Measurements from ENCODE around the gene EEPD1.
A peak's percentile ranks its signal among the peaks of the same experiment; 100 is the strongest.
"Not testable (repeated sequence)": the region's sequence is repeated elsewhere in the genome, so short reads cannot be mapped to it uniquely, and the experiment has no call there.

The EEPD1 gene

DNA sequence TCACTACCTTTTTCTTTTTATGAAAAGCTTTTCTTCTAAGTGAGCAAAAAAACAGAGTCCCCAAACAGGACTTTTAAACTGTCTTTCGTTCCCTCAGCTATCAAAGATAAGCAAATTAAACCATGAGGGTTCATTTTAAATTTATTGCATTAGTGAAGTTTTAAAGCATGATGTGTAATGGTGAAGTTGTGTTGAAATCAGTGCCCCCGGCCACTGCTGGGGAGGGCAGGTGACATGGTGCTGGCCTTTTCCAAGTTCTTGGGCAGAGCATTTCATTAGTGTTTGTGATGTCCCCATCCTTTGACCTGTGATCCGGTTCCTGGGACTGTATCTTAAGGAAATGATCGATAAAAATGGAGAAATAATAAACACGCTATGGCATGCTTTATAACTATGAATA, 96.0 kb downstream of the EEPD1 start:
- Histone ChIP-seq H3K4me1 (ENCODE audit: insufficient read depth, insufficient read length) (no peaks in the 10 kb centered on the region), H3K9ac (ENCODE audit: insufficient read length, low read depth) (no peak overlapping the region), H3K4me3 (ENCODE audit: insufficient read length, low read depth) (no peak overlapping the region), H3K9me3 (ENCODE audit: insufficient read depth, low read length) (0 out of 2 replicates have a peak, but pooled peaks cover 2% of the 10 kb centered on the region), H3K36me3 (ENCODE audit: insufficient read depth, insufficient read length, low read length) (no peaks in the 10 kb centered on the region), H3K27me3 (ENCODE audit: insufficient read depth, insufficient read length) (no peaks in the 10 kb centered on the region)
- TF ChIP-seq SUZ12 (IDR thresholded peaks at IDR 0.05; ENCODE audit: extremely low read depth, insufficient read depth, insufficient read length) (no peak), ZNF274 (IDR thresholded peaks at IDR 0.05; ENCODE audit: low read depth, low read length) (no peak)
- no peak for DNase-seq (ENCODE audit: low read depth, low spot score)

- Histone ChIP-seq H3K4me3 (ENCODE audit: insufficient read length, low read depth) (no peak overlapping the region), H3K27me3 (ENCODE audit: insufficient read depth, insufficient read length) (no peaks in the 10 kb centered on the region), H3K9ac (ENCODE audit: insufficient read length, low read depth) (no peak overlapping the region), H3K36me3 (ENCODE audit: insufficient read depth, insufficient read length, low read length) (no peaks in the 10 kb centered on the region), H3K4me1 (ENCODE audit: insufficient read depth, insufficient read length) (no peaks in the 10 kb centered on the region), H3K9me3 (ENCODE audit: insufficient read depth, low read length) (0 out of 2 replicates have a peak, but pooled peaks cover 9% of the 10 kb centered on the region)
- DNase-seq (ENCODE audit: low read depth, low spot score), result no peak
- no peak for TF ChIP-seq SUZ12 (IDR thresholded peaks at IDR 0.05; ENCODE audit: extremely low read depth, insufficient read depth, insufficient read length)
Measured at GRCh38 chr7:36253699-36254098, 100.6 kb downstream of the EEPD1 start.

DNA sequence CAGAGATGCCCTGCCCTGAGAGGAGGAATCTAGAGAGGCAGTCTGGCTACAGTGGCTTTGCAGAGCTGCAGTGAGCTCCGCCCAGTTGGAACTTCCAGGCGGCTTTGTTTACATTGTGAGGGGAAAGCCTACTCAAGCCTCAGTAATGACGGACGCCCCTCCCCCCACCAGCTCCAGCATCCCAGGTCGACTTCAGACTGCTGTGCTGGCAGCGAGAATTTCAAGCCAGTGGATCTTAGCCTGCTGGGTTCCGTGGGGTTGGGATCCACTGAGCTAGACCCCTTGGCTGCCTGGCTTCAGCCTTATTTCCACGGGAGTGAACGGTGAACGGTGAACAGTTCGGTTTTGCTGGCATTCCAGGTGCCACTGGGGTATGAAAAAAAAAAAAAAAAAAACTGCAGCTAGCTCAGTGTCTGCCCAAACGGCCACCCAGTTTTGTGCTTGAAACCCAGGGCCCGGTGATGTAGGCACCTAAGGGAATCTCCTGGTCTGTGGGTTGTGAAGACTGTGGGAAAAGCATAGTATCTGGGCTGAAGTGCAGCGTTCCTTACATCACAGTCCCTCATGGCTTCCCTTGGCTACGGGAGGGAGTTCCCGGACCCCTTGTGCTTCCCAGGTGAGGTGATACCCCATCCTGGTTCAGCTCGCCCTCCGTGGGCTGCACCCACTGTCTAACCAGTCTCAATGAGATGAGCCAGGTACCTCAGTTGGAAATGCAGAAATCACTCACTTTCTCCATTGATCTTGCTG, 105.6 kb downstream of the EEPD1 start:
- H3K9me3 ChIP-seq (ENCODE audit: insufficient read depth, low read length); H3K4me1 ChIP-seq (ENCODE audit: insufficient read depth, insufficient read length); H3K36me3 ChIP-seq (ENCODE audit: insufficient read depth, insufficient read length, low read length); H3K27me3 ChIP-seq (ENCODE audit: insufficient read depth, insufficient read length); H3K4me3 ChIP-seq (ENCODE audit: insufficient read length, low read depth): not testable (repeated sequence)
- peak; percentile 98 for DNase-seq (ENCODE audit: low read depth, low spot score)
- peak overlapping the region; percentile 76 for H3K9ac ChIP-seq (ENCODE audit: insufficient read length, low read depth)

- Histone ChIP-seq H3K4me3 (ENCODE audit: insufficient read length, low read depth) (no peak overlapping the region), H3K4me1 (ENCODE audit: insufficient read depth, insufficient read length) (peaks cover 4% of the 10 kb centered on the region), H3K36me3 (ENCODE audit: insufficient read depth, insufficient read length, low read length) (no peaks in the 10 kb centered on the region), H3K9ac (ENCODE audit: insufficient read length, low read depth) (no peak overlapping the region), H3K9me3 (ENCODE audit: insufficient read depth, low read length) (0 out of 2 replicates have a peak, but pooled peaks cover 6% of the 10 kb centered on the region), H3K27me3 (ENCODE audit: insufficient read depth, insufficient read length) (no peaks in the 10 kb centered on the region)
- DNase-seq (ENCODE audit: low read depth, low spot score), result no peak
- TF ChIP-seq ZNF274 (IDR thresholded peaks at IDR 0.05; ENCODE audit: low read depth, low read length), result no peak
- TF ChIP-seq SUZ12 (IDR thresholded peaks at IDR 0.05; ENCODE audit: extremely low read depth, insufficient read depth, insufficient read length), result no peak
- no peak for TF ChIP-seq YY1 (IDR thresholded peaks at IDR 0.05; ENCODE audit: insufficient read depth, insufficient read length)
Measured at GRCh38 chr7:36260481-36260880, 107.4 kb downstream of the EEPD1 start.

DNA sequence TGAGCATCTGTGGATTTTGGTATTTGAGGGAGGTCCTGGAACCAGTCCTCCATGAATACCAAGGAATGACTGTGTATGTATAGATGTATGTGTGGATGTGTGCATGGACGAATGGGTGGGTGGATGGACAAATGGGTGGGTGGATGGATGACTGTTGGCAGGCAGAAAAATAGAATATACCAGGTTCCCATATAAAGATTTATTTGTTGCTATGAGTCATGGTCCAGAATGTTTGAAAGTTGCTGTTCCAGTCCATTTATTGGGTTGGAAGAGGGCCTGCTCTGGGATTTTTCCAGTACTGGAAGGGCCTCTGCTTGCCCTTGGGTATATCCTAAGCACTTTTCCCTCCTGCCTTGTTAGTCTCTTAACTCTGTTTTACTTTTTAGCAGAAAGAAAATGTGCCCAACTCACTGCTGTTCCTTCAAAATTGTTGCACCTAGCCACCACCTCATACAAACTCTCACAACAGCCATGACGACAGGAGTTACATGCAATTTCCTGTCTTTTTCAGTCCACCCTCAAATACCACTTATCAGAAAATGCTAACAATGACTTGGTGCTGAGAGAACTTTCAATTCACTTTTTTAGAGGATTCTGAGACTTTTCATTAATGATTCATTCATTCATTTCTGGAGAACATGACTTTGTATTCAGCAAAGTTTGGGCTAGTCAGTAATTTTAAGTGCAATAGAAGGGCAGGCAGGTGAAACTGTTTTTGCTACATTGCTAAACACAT, 108.1 kb downstream of the EEPD1 start:
- H3K9me3 ChIP-seq (ENCODE audit: insufficient read depth, low read length), result no peaks in the 10 kb centered on the region
- no peaks in the 10 kb centered on the region for H3K27me3 ChIP-seq (ENCODE audit: insufficient read depth, insufficient read length)
- H3K9ac ChIP-seq (ENCODE audit: insufficient read length, low read depth), result no peak overlapping the region
- no peaks in the 10 kb centered on the region for H3K36me3 ChIP-seq (ENCODE audit: insufficient read depth, insufficient read length, low read length)
- H3K4me3 ChIP-seq (ENCODE audit: insufficient read length, low read depth), result no peak overlapping the region
- peaks cover 4% of the 10 kb centered on the region for H3K4me1 ChIP-seq (ENCODE audit: insufficient read depth, insufficient read length)
- no peak for DNase-seq (ENCODE audit: low read depth, low spot score)
- TF ChIP-seq ZNF274 (IDR thresholded peaks at IDR 0.05; ENCODE audit: low read depth, low read length), result no peak
- TF ChIP-seq SUZ12 (IDR thresholded peaks at IDR 0.05; ENCODE audit: extremely low read depth, insufficient read depth, insufficient read length), result no peak
- no peak for TF ChIP-seq YY1 (IDR thresholded peaks at IDR 0.05; ENCODE audit: insufficient read depth, insufficient read length)

GRCh38 chr7:36262309-36263094, 109.4 kb downstream of the EEPD1 start:
- Histone ChIP-seq H3K9ac (ENCODE audit: insufficient read length, low read depth) (no peak overlapping the region), H3K4me3 (ENCODE audit: insufficient read length, low read depth) (no peak overlapping the region), H3K4me1 (ENCODE audit: insufficient read depth, insufficient read length) (peaks cover 4% of the 10 kb centered on the region)

GRCh38 chr7:36263095-36263484, 110.0 kb downstream of the EEPD1 start:
- Histone ChIP-seq H3K9ac (ENCODE audit: insufficient read length, low read depth) (no peak overlapping the region), H3K4me3 (ENCODE audit: insufficient read length, low read depth) (no peak overlapping the region), H3K4me1 (ENCODE audit: insufficient read depth, insufficient read length) (peaks cover 4% of the 10 kb centered on the region)

More at GRCh38 chr7:36262309-36263094, 109.4 kb downstream of the EEPD1 start:
- DNase-seq (ENCODE audit: low read depth, low spot score), result no peak
- no peaks in the 10 kb centered on the region for H3K27me3 ChIP-seq (ENCODE audit: insufficient read depth, insufficient read length)
- no peak for TF ChIP-seq SUZ12 (IDR thresholded peaks at IDR 0.05; ENCODE audit: extremely low read depth, insufficient read depth, insufficient read length)
- TF ChIP-seq ZNF274 (IDR thresholded peaks at IDR 0.05; ENCODE audit: low read depth, low read length), result no peak
- TF ChIP-seq YY1 (IDR thresholded peaks at IDR 0.05; ENCODE audit: insufficient read depth, insufficient read length), result no peak
- H3K36me3 ChIP-seq (ENCODE audit: insufficient read depth, insufficient read length, low read length), result no peaks in the 10 kb centered on the region
- no peaks in the 10 kb centered on the region for H3K9me3 ChIP-seq (ENCODE audit: insufficient read depth, low read length)

More at GRCh38 chr7:36263095-36263484, 110.0 kb downstream of the EEPD1 start:
- no peak for TF ChIP-seq YY1 (IDR thresholded peaks at IDR 0.05; ENCODE audit: insufficient read depth, insufficient read length)
- no peak for TF ChIP-seq ZNF274 (IDR thresholded peaks at IDR 0.05; ENCODE audit: low read depth, low read length)
- TF ChIP-seq SUZ12 (IDR thresholded peaks at IDR 0.05; ENCODE audit: extremely low read depth, insufficient read depth, insufficient read length), result no peak
- no peaks in the 10 kb centered on the region for H3K27me3 ChIP-seq (ENCODE audit: insufficient read depth, insufficient read length)
- no peaks in the 10 kb centered on the region for H3K36me3 ChIP-seq (ENCODE audit: insufficient read depth, insufficient read length, low read length)
- no peaks in the 10 kb centered on the region for H3K9me3 ChIP-seq (ENCODE audit: insufficient read depth, low read length)
- no peak for DNase-seq (ENCODE audit: low read depth, low spot score)
